GM12874 (cell line): Measurements from ENCODE around the gene SLC2A13.

Experiments
- CTCF ChIP-seq: IDR thresholded peaks from 2 replicates; pipeline ENCODE4 v1.5.1; 2011; ENCODE audit warnings: low read depth, mild to moderate bottlenecking, control low read depth, low read length, moderate library complexity; ENCODE audit not compliant: insufficient read depth

The SLC2A13 gene

GRCh38 chr12:40144023-40144422 is 38.1 kb upstream of the SLC2A13 start:
- no peak for TF ChIP-seq CTCF

- no peak for TF ChIP-seq CTCF
These were observed 36.3 kb upstream of the SLC2A13 start for GRCh38 chr12:40142001-40142744.

GRCh38 chr12:40138526-40138925 is 32.6 kb upstream of the SLC2A13 start:
- TF ChIP-seq CTCF: no peak

GRCh38 chr12:40137252-40137651 is 31.4 kb upstream of the SLC2A13 start:
- no peak for TF ChIP-seq CTCF

- TF ChIP-seq CTCF: no peak
These were observed 21.5 kb upstream of the SLC2A13 start for GRCh38 chr12:40127408-40127807.

GRCh38 chr12:40123496-40123895 is 17.6 kb upstream of the SLC2A13 start:
- no peak for TF ChIP-seq CTCF

- TF ChIP-seq CTCF: no peak
These were observed 17.0 kb upstream of the SLC2A13 start for GRCh38 chr12:40122842-40123241.
